GM23248 (cell line): Measurements from ENCODE around the gene CYGB. TPM values are rescaled to one million over a fixed set of nuclear protein-coding genes. Genes with fewer than 3 reads are reported as not detected.
A peak's percentile ranks its signal among the peaks of the same experiment; 100 is the strongest.
"Not testable (repeated sequence)": the region's sequence is repeated elsewhere in the genome, so short reads cannot be mapped to it uniquely, and the experiment has no call there.

Source experiments
- DNase-seq: peaks from one replicate; pipeline ENCODE4 v3.0.0-alpha.2; 2015
- H2AFZ ChIP-seq: fragments of 200-600 bp; sonication (generic); 2 replicates; pipeline ENCODE4 v1.6.1; 2016; ENCODE audit warnings: antibody characterized with exemption
- H3F3A ChIP-seq: fragments of 200-600 bp; sonication (generic); 2 replicates; pipeline ENCODE4 v1.6.1; 2016; ENCODE audit warnings: mild to moderate bottlenecking, antibody characterized with exemption, mixed run types; ENCODE audit not compliant: insufficient read depth
- H3K27ac ChIP-seq: fragments of 200-600 bp; sonication (generic); 2 replicates; pipeline ENCODE4 v1.5.1; 2016; ENCODE audit warnings: mild to moderate bottlenecking
- H3K27me3 ChIP-seq: fragments of 200-600 bp; sonication (generic); replicated peaks from 2 replicates; pipeline ENCODE4 v1.6.1; 2016; ENCODE audit warnings: mild to moderate bottlenecking; ENCODE audit not compliant: insufficient read depth
- H3K36me3 ChIP-seq: fragments of 200-600 bp; sonication (generic); 2 replicates; pipeline ENCODE4 v1.6.1; 2016; ENCODE audit warnings: low read depth, mild to moderate bottlenecking
- H3K4me1 ChIP-seq: fragments of 200-600 bp; sonication (generic); 2 replicates; pipeline ENCODE4 v1.6.1; 2016; ENCODE audit warnings: mild to moderate bottlenecking; ENCODE audit not compliant: insufficient read depth
- H3K4me2 ChIP-seq: fragments of 200-600 bp; sonication (generic); one replicate; pipeline ENCODE4 v1.6.1; 2016; ENCODE audit warnings: mild to moderate bottlenecking; ENCODE audit not compliant: unreplicated experiment
- H3K4me3 ChIP-seq: fragments of 200-600 bp; sonication (generic); 2 replicates; pipeline ENCODE4 v1.5.1; 2016; ENCODE audit warnings: mild to moderate bottlenecking
- H3K79me2 ChIP-seq: fragments of 200-600 bp; sonication (generic); 2 replicates; pipeline ENCODE4 v1.6.1; 2016; ENCODE audit warnings: mild to moderate bottlenecking; ENCODE audit not compliant: insufficient read depth
- H3K9ac ChIP-seq: fragments of 200-600 bp; sonication (generic); 2 replicates; pipeline ENCODE4 v1.6.1; 2016; ENCODE audit warnings: mild to moderate bottlenecking
- H3K9me2 ChIP-seq: fragments of 200-600 bp; sonication (generic); 2 replicates; pipeline ENCODE4 v1.6.1; 2016; ENCODE audit warnings: mixed run types, mild to moderate bottlenecking, moderate library complexity; ENCODE audit not compliant: insufficient read depth
- H3K9me3 ChIP-seq: fragments of 200-600 bp; sonication (generic); one replicate; pipeline ENCODE4 v1.6.1; 2017; ENCODE audit warnings: low read depth
- H4K20me1 ChIP-seq: fragments of 200-600 bp; sonication (generic); 2 replicates; pipeline ENCODE4 v1.6.0; 2016; ENCODE audit not compliant: insufficient read depth
- EZH2 ChIP-seq: fragments of 200-600 bp; sonication (generic); IDR thresholded peaks from 2 replicates; pipeline ENCODE4 v1.6.1; 2018; ENCODE audit warnings: antibody characterized with exemption, mild to moderate bottlenecking; ENCODE audit not compliant: insufficient read depth, poor library complexity, severe bottlenecking
- EZH2phosphoT487 ChIP-seq: fragments of 200-600 bp; sonication (generic); IDR thresholded peaks from 2 replicates; pipeline ENCODE4 v1.6.1; 2018; ENCODE audit warnings: antibody characterized with exemption, moderate library complexity, mild to moderate bottlenecking, low read depth; ENCODE audit not compliant: insufficient read depth
- WGBS, 2 experiments: methylation state at CpG; one replicate each; pipeline ENCODE4 v1.1.6; 2015 to 2017; ENCODE audit warnings: low lambda C conversion rate in 2 of 2, low coverage in 1 of 2; ENCODE audit errors: missing lambda C conversion rate in 2 of 2; 5-methylcytosine and 5-hydroxymethylcytosine counted together
- in situ Hi-C: fragments of 300-500 bp; cut with MboI; formaldehyde crosslinking; loops from 2 replicates; pipeline ENCODE4 v1.15.0; 2020
- polyA plus RNA-seq: library from polyadenylated mRNA; unstranded; fragments of >200 nt; fragmentation: Nextera tagmentation; extraction: Ambion mirVana; gene quantifications from 2 replicates; pipeline ENCODE4 v1.2.1, GENCODE V29; 2016
- total RNA-seq: library from RNA; depleted of rRNA; stranded (reverse); fragments of >200 nt; shearing (Covaris generic); gene quantifications from 2 replicates; pipeline ENCODE4 v1.2.3, GENCODE V29; 2014

Gene CYGB
- total and polyA plus RNA-seq, 2 experiments from 2014 or later: 1.1 to 8.3 TPM

DNA sequence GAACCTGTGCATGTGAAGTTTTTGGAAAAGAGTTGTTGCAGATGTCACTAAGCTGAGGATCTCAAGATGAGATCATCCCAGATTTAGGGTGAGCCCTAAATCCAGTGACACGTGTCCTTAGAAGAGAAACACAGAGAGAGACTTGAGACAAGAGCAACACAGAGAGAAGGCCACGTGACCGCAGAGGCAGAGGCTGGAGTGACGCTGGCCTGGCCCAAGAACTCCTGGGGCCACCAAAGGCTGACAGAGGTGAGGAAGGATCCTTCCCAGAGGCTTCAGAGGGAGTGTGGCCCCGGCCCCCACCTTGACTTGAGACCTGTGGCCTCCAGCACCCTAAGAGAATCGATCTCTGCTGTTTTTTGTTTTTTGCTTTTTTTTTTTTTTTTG, 24.2 kb downstream of the CYGB start:
- H3K4me2 ChIP-seq: no peak overlapping the region
- H3K9ac ChIP-seq: no peak overlapping the region
- H3F3A ChIP-seq: peaks cover 19% of the 10 kb centered on the region; the same call in 1 of the 2 replicates
- DNase-seq: no peak
- in situ Hi-C loops: no loop called here
- no peaks in the 10 kb centered on the region for H3K27me3 ChIP-seq
- H4K20me1 ChIP-seq: no peaks in the 10 kb centered on the region
- no peak overlapping the region for H2AFZ ChIP-seq
- no peaks in the 10 kb centered on the region for H3K9me3 ChIP-seq
- TF ChIP-seq EZH2 (no peak), EZH2phosphoT487 (no peak)
- H3K36me3 ChIP-seq: no peaks in the 10 kb centered on the region
- H3K9me2 ChIP-seq: no peaks in the 10 kb centered on the region
- H3K79me2 ChIP-seq: no peaks in the 10 kb centered on the region
- H3K4me1 ChIP-seq: peaks cover 23% of the 10 kb centered on the region
- no peak overlapping the region for H3K27ac ChIP-seq
- WGBS, 2 experiments: 67 to 78% methylated on average over 6 of the region's 6 CpGs
- no peak overlapping the region for H3K4me3 ChIP-seq

DNA sequence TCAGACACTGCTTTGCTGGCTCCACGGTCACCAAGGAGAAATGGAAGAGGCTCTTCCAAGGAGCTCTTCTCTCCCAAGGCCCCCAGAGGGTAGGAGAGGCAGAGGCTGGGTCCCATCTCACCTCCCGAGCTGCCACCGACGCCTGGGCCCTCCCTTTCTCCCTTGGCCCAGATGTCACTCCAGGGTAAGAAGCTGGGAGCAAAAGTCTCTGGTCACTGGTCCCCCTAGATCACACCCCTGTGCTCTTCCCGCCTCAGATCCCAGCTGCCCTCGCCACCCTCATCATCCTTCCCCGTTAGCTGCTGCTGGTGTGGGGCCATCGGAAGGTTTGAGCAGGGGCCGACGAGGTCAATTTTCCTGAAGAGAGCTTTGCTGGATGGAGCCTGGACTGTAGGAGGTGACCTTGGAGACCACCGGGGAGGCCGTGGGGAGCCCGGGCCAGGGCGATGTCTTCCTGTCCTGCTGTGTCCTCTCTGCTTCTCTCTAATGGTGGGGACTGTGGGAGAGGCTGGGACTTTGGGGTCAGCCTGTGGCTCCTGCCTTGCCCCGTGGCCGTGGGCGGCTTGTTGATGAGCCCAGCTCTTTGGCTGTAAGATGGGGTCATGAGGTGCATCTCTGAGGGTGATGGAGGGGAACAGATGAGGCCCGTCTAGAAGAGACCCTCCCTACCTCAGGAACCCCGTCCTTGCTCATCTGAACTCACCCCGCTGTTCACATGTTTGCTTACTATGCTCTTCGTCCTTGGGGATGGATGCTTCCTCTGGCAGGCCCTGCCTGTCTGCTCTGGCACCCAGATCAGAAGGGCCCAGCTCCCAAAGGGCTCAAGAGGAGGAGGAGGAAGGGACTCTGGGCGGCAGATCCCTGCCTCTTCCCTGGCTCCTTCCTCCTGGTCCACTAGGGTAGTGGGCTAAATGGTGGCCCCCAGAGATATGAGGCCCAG, 24.9 kb downstream of the CYGB start:
- no peak for TF ChIP-seq EZH2
- no peaks in the 10 kb centered on the region for H3K79me2 ChIP-seq
- 94 to 95% methylated on average over 19 to 22 of the region's 22 CpGs for WGBS, 2 experiments
- H3K4me3 ChIP-seq: no peak overlapping the region
- H3K9ac ChIP-seq: no peak overlapping the region
- peaks cover 19% of the 10 kb centered on the region; the same call in 1 of the 2 replicates for H3F3A ChIP-seq
- H3K4me1 ChIP-seq: peaks cover 23% of the 10 kb centered on the region
- in situ Hi-C loops: no loop called here
- H3K36me3 ChIP-seq: no peaks in the 10 kb centered on the region
- H3K4me2 ChIP-seq: no peak overlapping the region
- H3K9me2 ChIP-seq: no peaks in the 10 kb centered on the region
- DNase-seq: no peak
- no peak overlapping the region for H2AFZ ChIP-seq
- no peaks in the 10 kb centered on the region for H3K9me3 ChIP-seq
- H4K20me1 ChIP-seq: no peaks in the 10 kb centered on the region
- no peaks in the 10 kb centered on the region for H3K27me3 ChIP-seq
- H3K27ac ChIP-seq: no peak overlapping the region

GRCh38 chr17:76511668-76512365, 25.7 kb downstream of the CYGB start:
- Histone ChIP-seq H3K79me2 (no peaks in the 10 kb centered on the region), H3K4me2 (no peak overlapping the region), H2AFZ (no peak overlapping the region), H3F3A (peaks cover 19% of the 10 kb centered on the region; the same call in 1 of the 2 replicates), H3K27me3 (no peaks in the 10 kb centered on the region), H3K4me1 (peaks cover 23% of the 10 kb centered on the region), H4K20me1 (no peaks in the 10 kb centered on the region), H3K27ac (no peak overlapping the region), H3K9me3 (no peaks in the 10 kb centered on the region), H3K9me2 (no peaks in the 10 kb centered on the region), H3K9ac (no peak overlapping the region), H3K4me3 (no peak overlapping the region), H3K36me3 (no peaks in the 10 kb centered on the region)
- WGBS, 2 experiments: 87 to 89% methylated on average over 13 of the region's 13 CpGs
- no peak for TF ChIP-seq EZH2
- TF ChIP-seq EZH2phosphoT487: no peak
- DNase-seq: no peak
- in situ Hi-C loops: no loop called here

DNA sequence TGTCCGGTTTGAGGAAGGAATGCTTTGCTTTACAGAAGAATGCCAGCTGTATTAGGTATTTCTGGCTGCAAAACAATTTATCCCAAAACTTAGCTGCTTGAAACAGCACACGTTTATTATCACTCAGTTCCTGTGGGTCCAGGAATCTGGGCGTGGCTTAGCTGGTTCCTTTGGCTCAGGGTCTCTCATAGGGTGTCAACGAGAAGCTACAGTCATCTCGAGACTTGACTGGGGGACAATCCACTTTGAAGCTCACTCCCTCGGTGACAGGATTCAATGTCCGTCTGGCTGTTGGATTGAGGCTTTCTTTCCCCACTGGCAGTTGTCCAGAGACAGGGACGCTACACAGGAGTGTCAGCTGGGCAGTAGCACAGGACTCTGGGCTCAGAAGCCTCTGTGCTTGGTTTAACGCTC, 26.7 kb downstream of the CYGB start:
- Histone ChIP-seq H3K9ac (no peak overlapping the region), H3K36me3 (no peaks in the 10 kb centered on the region), H3K4me1 (peaks cover 17% of the 10 kb centered on the region), H3K9me3 (no peaks in the 10 kb centered on the region), H3K9me2 (no peaks in the 10 kb centered on the region), H3K79me2 (no peaks in the 10 kb centered on the region), H3K27ac (no peak overlapping the region), H2AFZ (peak overlapping the region; percentile 47; the same call in 1 of the 2 replicates), H3F3A (peaks cover 11% of the 10 kb centered on the region; the same call in 1 of the 2 replicates), H3K4me2 (no peak overlapping the region), H3K4me3 (no peak overlapping the region), H4K20me1 (no peaks in the 10 kb centered on the region), H3K27me3 (no peaks in the 10 kb centered on the region)
- TF ChIP-seq EZH2: no peak
- no peak for TF ChIP-seq EZH2phosphoT487
- peak; percentile 41 for DNase-seq
- in situ Hi-C loops: no loop called here
- WGBS, 2 experiments: 18 to 21% methylated on average over 9 of the region's 9 CpGs

DNA sequence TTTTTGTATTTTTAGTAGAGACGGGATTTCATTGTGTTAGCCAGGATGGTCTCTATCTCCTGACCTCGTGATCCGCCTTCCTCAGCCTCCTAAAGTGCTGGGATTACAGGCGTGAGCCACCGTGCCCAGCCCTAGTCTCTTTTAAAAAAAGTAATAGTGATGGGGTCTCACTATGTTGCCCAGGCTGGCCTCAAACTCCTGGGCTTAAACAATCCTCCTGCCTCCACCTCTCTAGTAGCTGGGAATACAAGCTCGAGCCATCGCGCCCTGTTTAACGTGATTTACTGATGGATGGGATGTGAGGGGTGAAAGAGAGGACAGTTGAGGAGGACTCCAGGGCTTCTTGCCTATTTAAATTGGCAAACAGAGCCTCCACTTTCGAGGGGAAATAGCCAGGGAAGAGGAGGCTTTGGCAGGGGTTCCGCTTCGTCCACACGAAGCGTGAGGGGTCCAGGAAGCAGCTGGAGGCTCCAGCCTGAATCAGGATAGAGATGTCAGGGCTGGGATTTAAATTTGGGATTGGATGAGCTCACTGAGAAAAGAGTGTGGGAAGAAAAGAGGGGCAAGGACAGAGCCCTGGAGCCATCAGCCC, 28.9 kb downstream of the CYGB start:
- H3K36me3 ChIP-seq, H3K4me3 ChIP-seq, H3K79me2 ChIP-seq, H4K20me1 ChIP-seq, H3K4me2 ChIP-seq, H3K9me2 ChIP-seq, H2AFZ ChIP-seq, H3K9ac ChIP-seq, DNase-seq, H3K27ac ChIP-seq, H3K27me3 ChIP-seq, H3K9me3 ChIP-seq, H3K4me1 ChIP-seq, H3F3A ChIP-seq: not testable (repeated sequence)
- 80 to 83% methylated on average over 14 of the region's 14 CpGs for WGBS, 2 experiments
- in situ Hi-C loops: loop anchor here (5.0 kb wide), 1 partner anchor 41 kb away; the partner anchor contains the start of gene AANAT
